Activated CD4-positive, CD25-positive, alpha-beta regulatory T cell treated with anti-CD3 and anti-CD28 coated beads, Interleukin-2, amount 50 U/mL, for 24 hours (primary cell): ENCODE measurements around the gene GRM4.

Experiments
- ATAC-seq, 2 donors: fragments of 150-1000 bp; cut with Tn5 transposase; one replicate each; pipeline ENCODE4 v1.10.0; 2021; ENCODE audit warnings: mild to moderate bottlenecking in 1 of 2, moderate library complexity in 1 of 2

The GRM4 gene

DNA sequence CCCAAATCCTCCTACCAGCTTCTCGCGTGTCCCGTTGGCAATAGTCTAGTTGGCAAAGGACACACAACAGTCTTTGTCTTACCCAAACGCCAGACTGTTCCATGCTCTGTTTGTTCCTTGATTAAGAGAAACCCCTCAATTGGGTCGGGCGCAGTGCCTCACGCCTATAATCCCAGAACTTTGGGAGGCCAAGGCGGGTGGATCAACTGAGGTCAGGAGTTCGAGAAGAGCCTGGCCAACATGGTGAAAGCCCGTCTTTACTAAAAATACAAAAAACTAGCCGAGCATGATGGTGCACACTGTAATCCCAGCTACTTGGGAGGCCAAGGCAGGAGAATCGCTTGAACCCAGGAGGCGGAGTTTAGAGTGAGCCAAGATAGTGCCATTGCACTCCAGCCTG, 153.7 kb downstream of the GRM4 start:
- ATAC-seq, result no peak

- ATAC-seq, result no peak
Measured at GRCh38 chr6:33991610-33992009, 154.3 kb downstream of the GRM4 start.

- ATAC-seq, result no peak
Measured at GRCh38 chr6:33990061-33990541, 155.8 kb downstream of the GRM4 start.

- ATAC-seq, result no peak
Measured at GRCh38 chr6:33989016-33989854, 156.7 kb downstream of the GRM4 start.

DNA sequence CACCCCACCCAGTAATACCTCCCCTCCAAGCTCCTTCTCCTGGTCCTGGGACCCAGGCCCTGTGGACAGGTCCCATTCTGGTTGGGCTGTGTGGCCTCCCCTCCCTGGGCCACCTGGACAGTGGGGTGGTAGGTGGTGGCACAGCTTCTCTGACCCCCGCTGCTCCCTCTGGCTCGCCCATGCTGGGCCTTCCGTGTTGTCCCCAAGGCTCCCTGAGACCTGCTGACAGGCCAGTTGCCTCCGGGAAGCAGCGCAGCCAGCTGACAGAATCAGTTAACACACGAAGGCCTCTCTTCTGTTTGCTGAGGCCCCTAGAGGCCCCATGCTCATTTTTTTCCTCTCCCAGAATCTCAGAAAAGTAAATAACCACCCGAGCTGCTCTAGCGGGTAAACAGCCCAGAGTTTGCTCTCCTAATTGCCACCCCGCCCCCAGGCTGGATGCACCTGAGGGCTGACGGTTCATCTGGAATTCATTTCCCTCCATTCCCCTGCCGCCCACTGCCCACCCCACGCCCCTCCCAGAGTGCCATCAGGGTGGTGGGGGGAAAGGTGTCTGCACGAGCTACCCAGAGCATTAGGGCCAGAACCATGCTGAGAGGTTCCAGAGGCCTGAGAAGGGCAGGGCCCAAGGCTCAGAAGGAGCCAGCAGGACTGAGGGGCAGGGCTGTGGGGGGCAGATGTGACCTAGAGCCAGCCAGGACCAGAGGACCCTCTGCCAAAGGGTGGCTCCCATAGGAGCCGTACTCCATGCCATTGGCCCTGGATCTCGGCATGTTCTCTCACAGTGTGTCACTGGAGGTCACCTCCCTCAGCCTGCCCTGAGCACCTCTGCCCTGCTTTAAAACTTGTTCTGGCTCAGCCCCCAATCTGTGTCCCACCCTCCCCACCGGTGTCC, 157.5 kb downstream of the GRM4 start:
- ATAC-seq, result no peak

GRCh38 chr6:33987531-33988021, 158.3 kb downstream of the GRM4 start:
- no peak for ATAC-seq

- ATAC-seq, result no peak
Measured at GRCh38 chr6:33985947-33986346, 159.9 kb downstream of the GRM4 start.

GRCh38 chr6:33985313-33985751, 160.6 kb downstream of the GRM4 start:
- no peak for ATAC-seq

DNA sequence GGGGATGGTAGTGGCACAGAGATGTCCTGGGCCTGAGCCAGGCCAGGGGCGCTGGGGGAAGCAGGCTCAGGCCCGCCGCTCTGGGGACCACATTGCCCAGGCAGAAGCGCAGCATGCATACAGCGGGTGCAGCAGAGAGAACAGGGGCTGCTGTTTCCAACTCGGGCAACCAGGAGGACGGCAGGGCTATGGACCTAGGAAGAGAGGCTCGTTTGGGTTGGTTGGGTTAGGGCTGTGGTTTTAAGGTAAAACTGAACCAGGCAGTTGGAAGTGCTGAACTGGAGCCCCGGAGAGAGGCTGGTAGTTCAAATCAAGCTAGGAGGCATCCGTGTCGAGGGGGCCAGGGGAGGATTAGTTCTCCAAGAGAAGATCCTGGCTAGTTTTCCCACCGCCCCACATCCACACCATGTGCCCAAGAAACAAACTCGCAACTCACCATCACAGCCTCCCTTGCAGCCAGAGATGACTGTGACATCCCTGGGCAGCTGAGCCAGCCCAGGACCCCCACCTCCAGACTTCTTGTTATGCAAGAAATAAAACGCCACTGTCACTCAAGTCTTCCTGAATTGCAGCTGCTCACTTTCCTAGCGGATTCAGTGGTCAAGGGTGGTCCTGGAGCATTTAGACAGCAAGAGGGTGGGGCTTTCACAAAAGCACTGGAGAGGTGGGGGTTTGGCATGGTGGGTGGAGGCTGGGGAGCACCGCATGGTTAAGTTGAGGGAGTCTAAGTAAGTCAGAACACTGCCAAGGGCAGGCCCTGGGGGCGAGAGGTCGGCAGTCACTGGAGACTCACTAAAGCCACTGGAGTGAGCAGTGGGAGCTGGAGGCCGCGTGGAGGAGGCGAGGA, 161.2 kb downstream of the GRM4 start:
- ATAC-seq, result no peak

DNA sequence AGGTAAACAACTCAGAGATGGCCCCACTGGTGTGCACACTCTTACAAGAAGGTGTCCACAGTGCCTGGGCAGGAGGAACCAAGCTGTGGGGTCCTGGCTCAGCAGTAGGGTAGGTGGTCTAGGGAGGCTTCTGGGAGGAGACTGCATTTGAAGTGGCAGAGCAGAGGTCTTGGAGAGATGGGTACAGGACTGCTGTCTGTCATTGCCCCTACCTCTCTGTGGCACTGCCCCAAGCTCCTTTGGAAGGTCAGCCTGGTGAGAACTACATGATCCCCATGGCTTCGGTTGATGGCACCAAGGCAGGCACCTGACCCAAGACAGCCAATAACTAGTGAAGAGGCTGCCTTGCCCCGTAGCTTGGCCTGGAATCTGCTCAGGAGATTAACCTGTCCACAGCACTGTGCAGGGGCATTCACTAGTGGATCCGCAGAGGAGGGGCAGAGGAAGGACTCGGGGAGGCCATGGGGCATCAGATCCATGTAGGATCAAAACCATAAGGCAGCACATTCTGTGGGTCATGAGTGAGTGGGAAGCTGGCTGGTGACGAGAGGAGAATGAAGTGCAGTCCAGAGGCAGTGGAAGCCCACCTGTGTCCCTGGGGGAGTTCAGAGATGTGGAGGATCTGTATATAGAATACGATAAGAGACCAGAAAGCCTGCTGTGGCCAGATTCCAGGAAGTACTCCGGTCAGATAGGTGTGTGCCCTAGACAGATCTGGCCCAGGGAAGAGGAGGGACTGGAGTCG, 162.0 kb downstream of the GRM4 start:
- no peak for ATAC-seq

- no peak for ATAC-seq
Measured at GRCh38 chr6:33983109-33983716, 162.7 kb downstream of the GRM4 start.

DNA sequence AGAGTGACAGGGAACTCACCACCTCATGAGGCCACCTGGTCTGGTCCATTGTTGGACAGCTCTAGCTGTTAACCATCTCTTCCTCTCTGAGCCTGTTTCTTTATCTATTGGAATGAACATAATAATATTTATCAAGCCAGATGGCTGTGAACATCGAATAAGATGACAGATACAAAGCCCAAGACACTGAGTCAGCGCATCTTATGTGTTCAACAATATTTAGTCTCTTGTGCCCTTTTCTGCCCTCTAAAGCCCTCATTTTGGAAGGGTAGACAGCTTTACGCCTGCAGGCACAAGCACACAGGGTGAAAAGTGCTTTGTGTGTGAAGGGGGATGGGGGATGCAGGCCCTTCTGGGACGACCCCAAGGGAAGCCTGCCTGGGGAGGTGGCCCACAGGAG, 164.0 kb downstream of the GRM4 start:
- no peak for ATAC-seq

- no peak for ATAC-seq
Measured at GRCh38 chr6:33981421-33981820, 164.5 kb downstream of the GRM4 start.

- ATAC-seq, result no peak
Measured at GRCh38 chr6:33980176-33981175, 165.4 kb downstream of the GRM4 start.

DNA sequence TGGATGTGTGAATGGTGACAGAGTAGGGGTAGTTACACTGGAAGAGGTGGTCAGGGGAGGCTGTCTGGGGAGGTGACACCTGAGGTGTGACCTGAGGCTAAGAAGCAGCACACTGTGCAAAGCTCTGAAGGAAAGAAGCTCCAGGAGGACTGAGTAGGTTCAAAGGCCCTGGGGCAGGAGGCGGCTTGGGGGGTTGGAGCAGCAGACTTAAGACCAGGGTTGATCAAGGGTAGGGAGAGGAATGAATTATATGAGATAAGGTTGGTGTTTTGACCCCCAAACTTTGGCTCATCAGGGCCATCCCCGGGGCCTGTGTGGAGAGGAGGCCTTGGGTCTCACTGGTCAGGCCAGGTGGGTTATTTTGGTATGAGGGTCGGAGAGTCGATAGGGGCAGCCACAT, 166.1 kb downstream of the GRM4 start:
- ATAC-seq, result no peak

DNA sequence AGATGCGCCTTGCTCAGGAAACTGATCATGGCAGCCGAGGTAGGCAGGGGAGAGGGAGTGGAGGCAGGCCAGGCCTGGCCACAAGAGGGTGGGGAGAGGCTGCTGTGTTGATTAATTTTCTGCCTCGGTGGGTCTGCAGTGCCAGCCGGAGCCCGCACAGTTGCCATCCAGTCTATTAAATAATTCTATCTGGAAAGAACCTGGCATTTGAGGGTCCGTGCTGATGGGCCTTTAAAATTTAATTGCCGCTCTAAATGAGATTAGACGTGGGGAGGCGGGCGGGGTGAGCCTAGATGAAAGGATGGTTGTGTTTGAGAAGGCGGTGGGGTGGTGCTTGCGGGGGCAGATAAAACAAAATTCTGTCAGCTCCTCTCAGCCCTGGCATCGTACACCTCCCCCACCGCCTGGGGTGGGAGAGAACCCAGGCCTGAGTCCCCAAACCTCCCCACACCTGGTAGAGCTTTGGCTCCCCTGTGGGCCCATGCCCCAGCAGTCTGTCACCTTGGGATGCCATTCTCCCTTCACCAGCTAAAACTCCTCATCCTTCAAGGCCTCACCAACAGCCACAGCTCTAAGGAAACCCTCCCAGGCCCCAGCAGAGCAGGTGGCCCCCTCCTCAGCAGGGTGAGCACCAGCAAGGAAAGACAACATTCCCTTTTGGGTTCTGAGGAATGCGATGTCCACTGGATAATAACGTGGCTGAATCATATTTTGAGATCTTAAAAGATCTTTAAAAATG, 167.3 kb downstream of the GRM4 start:
- ATAC-seq, result no peak

GRCh38 chr6:33977606-33978411, 168.1 kb downstream of the GRM4 start:
- no peak for ATAC-seq
